NCI-H2029 treated with DMSO at 0.1 percent for 48 hours (cell line): ENCODE measurements around the gene STAB1.

Experiments
- DNase-seq: peaks from one replicate; lab custom pipeline; 2025; lab: John Stamatoyannopoulos, UW

The STAB1 gene

GRCh38 chr3:52509753-52510328, 14.7 kb downstream of the STAB1 start:
- DNase-seq = no peak

GRCh38 chr3:52511509-52511908, 16.4 kb downstream of the STAB1 start:
- no peak for DNase-seq

GRCh38 chr3:52512105-52512504, 17.0 kb downstream of the STAB1 start:
- DNase-seq = no peak

- no peak for DNase-seq
Measured at GRCh38 chr3:52512727-52513126, 17.6 kb downstream of the STAB1 start.

- no peak for DNase-seq
Measured at GRCh38 chr3:52513281-52513680, 18.1 kb downstream of the STAB1 start.

GRCh38 chr3:52514576-52514975, 19.4 kb downstream of the STAB1 start:
- no peak for DNase-seq

DNA sequence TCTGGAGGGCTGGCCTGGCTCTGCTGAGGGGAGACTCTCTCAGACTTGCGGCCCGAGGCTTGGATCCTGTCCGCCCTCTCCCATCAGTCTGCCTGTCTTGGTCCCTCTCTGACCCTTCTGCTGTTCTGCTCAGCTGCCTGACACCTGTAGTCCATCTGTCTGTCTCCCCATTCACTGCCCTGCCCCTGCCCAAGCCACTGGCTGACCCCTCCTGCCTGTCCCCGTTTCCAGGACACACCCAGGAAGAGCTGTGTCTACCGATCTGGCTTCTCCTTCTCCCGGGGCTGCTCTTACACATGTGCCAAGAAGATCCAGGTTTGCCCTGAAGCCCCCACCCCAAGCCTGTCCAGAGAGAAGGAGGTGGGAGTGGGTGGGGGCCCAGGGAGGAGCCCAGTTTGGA, 20.1 kb downstream of the STAB1 start:
- DNase-seq = no peak

DNA sequence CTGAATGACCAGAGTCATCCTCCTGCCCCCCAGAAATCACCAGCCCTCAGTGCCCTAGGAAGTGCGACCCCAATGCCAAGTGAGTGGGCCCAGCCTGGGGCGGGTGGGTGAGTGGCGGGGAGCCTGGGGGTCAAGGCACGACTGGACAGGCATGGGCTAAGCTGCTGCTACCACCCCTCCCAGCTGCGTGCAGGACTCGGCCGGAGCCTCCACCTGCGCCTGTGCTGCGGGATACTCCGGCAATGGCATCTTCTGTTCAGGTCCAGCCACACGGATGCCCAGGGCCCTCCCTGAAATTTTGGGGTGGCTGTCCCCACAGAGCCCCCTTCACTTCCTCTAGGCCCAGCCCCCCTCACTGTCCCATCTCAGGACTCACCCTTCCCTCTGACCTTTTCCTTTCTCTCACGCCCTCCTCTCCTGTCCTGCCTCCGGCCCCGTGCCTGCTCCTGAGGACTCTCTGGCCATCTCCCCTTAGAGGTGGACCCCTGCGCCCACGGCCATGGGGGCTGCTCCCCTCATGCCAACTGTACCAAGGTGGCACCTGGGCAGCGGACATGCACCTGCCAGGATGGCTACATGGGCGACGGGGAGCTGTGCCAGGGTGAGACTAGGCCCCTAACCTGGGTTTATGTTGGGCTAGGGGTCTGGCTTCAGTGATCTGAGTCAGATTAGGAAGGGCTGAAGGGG, 21.5 kb downstream of the STAB1 start:
- no peak for DNase-seq

- no peak for DNase-seq
Measured at GRCh38 chr3:52517796-52518722, 22.9 kb downstream of the STAB1 start.

DNA sequence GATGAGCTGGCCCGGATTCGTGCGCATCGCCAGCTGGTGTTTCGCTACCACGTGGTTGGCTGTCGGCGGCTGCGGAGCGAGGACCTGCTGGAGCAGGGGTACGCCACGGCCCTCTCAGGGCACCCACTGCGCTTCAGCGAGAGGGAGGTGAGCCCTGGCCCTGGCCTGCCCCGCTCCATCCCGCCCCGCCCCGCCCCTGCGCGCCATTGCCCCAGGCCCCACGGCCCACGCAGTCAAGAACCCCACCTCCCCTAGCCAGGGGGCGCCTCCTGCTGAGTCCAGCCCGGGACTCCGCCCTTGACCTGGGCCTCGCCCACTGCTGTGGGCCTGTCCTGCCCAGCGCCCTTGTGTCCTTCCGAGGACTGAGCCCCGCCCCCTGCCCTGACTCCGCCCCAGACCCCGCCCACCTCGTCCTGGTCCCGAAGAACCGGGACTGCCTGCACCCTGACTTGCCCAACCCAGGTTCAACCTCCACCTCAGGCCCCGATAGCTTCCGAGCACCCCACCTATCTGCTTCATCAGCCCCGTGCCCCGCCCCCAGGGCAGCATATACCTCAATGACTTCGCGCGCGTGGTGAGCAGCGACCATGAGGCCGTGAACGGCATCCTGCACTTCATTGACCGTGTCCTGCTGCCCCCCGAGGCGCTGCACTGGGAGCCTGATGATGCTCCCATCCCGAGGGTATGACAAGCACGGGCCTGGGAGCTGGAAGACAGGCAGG, 23.7 kb downstream of the STAB1 start:
- DNase-seq = no peak

DNA sequence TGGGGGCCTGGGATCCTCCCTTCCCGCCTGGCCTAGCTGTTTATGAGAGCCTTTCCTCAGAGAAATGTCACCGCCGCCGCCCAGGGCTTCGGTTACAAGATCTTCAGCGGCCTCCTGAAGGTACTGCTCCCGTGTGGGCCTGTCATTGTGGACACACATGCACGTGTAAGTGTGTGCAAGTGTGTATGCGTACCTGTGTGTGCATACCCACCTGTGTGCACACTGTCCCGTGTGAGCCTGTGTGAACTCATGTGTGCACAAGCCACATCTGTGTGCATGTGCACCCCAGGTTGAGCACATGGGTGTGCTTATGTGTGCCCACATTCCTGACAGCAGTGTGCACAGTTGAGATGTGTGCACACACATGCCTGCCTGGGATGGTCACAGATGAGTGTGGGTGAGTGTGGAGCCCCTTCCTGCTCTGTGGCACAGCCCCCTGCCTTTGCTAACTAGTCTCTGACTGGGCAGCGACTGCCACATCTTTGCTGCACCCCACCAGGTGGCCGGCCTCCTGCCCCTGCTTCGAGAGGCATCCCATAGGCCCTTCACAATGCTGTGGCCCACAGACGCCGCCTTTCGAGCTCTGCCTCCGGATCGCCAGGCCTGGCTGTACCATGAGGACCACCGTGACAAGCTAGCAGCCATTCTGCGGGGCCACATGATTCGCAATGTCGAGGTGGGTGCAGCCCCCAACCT, 24.5 kb downstream of the STAB1 start:
- no peak for DNase-seq

DNA sequence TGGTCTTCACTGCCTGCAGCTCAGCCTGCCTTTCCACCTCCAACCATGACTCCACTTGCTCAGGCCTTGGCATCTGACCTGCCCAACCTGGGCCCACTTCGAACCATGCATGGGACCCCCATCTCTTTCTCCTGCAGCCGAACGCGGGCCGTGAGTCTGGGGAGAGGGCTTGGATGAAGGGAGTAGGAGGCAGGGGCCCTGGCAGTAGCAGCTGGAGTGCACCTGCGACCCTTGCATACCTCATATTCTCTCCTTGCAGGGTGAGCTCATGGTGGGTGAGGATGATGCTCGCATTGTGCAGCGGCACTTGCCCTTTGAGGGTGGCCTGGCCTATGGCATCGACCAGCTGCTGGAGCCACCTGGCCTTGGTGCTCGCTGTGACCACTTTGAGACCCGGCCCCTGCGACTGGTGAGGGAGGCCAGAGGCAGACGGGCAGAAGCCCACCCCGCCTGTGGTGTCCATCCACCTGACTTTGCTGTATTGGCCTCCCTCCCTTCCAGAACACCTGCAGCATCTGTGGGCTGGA, 25.1 kb downstream of the STAB1 start:
- no peak for DNase-seq

DNA sequence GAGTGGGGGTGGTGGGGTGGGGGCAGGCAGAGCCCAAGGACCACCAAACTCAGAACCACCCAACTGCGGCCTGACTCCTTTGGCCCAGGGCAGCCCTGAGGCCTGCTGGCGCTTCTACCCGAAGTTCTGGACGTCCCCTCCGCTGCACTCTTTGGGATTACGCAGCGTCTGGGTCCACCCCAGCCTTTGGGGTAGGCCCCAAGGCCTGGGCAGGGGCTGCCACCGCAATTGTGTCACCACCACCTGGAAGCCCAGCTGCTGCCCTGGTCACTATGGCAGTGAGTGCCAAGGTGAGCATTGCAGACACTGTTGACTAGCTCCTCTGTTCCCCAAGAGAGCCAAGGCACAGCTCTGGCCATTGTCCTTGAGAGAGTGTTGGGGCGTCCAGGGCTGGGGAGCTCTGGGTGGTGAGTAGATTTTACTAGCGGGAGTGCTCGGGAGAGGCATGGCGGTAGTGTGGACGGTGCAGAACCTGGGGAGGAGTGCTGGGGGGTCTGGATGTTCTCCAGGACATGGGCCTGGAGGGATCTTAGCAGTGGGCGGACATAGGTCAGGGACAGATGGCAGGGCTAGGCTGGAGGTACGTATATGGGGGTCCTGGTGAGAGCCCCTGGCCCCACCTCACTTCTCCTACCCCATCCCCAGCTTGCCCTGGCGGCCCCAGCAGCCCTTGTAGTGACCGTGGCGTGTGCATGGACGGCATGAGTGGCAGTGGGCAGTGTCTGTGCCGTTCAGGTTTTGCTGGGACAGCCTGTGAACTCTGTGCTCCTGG, 25.8 kb downstream of the STAB1 start:
- no peak for DNase-seq

DNA sequence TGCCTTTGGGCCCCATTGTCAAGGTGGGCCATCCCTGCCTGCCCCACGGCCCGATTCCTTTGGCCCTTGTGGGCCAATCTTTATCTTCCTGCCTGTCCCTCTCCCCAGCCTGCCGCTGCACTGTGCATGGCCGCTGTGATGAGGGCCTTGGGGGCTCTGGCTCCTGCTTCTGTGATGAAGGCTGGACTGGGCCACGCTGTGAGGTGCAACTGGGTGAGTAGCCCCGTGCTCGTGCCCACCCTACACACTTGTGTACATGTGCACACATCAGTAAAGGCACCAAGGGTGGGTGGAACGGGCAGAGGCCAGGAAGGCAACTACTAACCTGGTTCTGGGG, 26.3 kb downstream of the STAB1 start:
- DNase-seq = no peak

- no peak for DNase-seq
Measured at GRCh38 chr3:52521881-52522650, 26.9 kb downstream of the STAB1 start.

- DNase-seq = no peak
Measured at GRCh38 chr3:52522651-52523251, 27.6 kb downstream of the STAB1 start.

GRCh38 chr3:52523386-52524257, 28.5 kb downstream of the STAB1 start:
- no peak for DNase-seq

- no peak for DNase-seq
Measured at GRCh38 chr3:52524258-52524751, 29.2 kb downstream of the STAB1 start.
